ENCODE results near the gene CCDC142.
"Not testable (repeated sequence)": the region's sequence is repeated elsewhere in the genome, so short reads cannot be mapped to it uniquely, and the experiment has no call there.

The CCDC142 gene

DNA sequence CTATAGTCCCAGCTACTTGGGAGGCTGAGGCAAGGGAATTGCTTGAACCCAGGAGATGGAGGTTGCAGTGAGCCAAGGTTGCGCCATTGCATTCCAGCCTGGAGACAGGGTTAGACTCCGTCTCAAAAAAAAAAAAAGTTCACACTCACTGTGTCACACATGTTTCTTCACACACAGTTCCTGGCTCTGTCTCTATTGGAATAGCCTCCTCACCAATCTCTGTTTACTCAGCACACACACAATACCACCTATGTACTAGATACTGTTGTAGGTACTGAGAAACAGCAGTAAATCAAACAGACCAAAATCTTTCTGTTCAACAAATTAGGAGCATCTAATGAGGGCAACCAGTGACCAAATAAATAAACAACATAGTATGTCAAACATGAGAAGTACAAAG lies 3.3 kb upstream of the CCDC142 start:
- no peak for TF ChIP-seq EZH2phosphoT487 (IDR thresholded peaks at IDR 0.05; ENCODE audit: borderline replicate concordance, low read length)
- TF ChIP-seq, protein P1, sequence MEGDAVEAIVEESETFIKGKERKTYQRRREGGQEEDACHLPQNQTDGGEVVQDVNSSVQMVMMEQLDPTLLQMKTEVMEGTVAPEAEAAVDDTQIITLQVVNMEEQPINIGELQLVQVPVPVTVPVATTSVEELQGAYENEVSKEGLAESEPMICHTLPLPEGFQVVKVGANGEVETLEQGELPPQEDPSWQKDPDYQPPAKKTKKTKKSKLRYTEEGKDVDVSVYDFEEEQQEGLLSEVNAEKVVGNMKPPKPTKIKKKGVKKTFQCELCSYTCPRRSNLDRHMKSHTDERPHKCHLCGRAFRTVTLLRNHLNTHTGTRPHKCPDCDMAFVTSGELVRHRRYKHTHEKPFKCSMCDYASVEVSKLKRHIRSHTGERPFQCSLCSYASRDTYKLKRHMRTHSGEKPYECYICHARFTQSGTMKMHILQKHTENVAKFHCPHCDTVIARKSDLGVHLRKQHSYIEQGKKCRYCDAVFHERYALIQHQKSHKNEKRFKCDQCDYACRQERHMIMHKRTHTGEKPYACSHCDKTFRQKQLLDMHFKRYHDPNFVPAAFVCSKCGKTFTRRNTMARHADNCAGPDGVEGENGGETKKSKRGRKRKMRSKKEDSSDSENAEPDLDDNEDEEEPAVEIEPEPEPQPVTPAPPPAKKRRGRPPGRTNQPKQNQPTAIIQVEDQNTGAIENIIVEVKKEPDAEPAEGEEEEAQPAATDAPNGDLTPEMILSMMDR (IDR thresholded peaks at IDR 0.05; ENCODE audit: low read depth, low read length, poor library complexity, severe bottlenecking): no peak
- H3K27ac ChIP-seq (ENCODE audit: low read depth, low read length): no peak overlapping the region
- H3K9me2 ChIP-seq (replicated peaks; ENCODE audit: control insufficient read depth, low read length): no peaks in the 10 kb centered on the region
- no peak overlapping the region for H3K4me3 ChIP-seq (ENCODE audit: low read length)
- H3K79me2 ChIP-seq (ENCODE audit: control insufficient read depth, low read length): peaks cover 24% of the 10 kb centered on the region
- H3K4me1 ChIP-seq (ENCODE audit: control insufficient read depth, low read length): peaks cover 17% of the 10 kb centered on the region
- peaks cover 20% of the 10 kb centered on the region for H3K36me3 ChIP-seq (ENCODE audit: control insufficient read depth, low read length)
- H3K27me3 ChIP-seq (ENCODE audit: control insufficient read depth, low read length): no peaks in the 10 kb centered on the region
- H3K9me3 ChIP-seq (ENCODE audit: control insufficient read depth, insufficient read depth, low read length): no peaks in the 10 kb centered on the region
- no peaks in the 10 kb centered on the region for H3F3A ChIP-seq (ENCODE audit: control insufficient read depth, insufficient read depth)
- no peak overlapping the region for H3K4me2 ChIP-seq (ENCODE audit: low read length)
- H4K20me1 ChIP-seq (ENCODE audit: control insufficient read depth, insufficient read depth, low read depth, low read length): peaks cover 7% of the 10 kb centered on the region; the same call in 1 of the 2 replicates

DNA sequence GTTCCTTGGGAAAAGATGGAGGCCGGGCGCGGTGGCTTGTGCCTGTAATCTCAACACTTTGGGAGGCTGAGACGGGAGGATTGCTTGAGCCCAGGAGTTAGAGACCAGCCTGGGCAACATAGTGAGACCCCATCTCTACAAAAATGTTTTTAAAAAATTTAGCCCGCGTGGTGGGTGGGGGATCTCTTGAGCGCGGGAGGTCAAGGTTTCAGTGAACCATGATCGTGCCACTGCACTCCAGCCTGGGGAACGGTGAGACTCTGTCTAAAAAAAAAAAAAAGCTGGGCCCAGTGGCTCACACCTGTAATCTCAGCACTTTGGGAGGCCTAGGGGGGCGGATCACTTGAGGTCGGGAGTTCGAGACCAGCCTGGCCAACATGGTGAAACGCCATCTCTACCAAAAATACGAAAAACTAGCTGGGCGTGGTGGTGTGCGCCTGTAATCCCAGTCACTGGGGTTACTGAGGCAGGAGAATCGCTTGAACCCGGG lies 922 bp upstream of the CCDC142 start:
- peaks cover 36% of the 10 kb centered on the region for H3K79me2 ChIP-seq (ENCODE audit: control insufficient read depth, low read length)
- H3K4me1 ChIP-seq (ENCODE audit: control insufficient read depth, low read length): peaks cover 23% of the 10 kb centered on the region
- H3K27ac ChIP-seq (ENCODE audit: low read depth, low read length): peak overlapping the region; percentile 78; the same call in 1 of the 2 replicates
- not testable (repeated sequence) for H4K20me1 ChIP-seq (ENCODE audit: control insufficient read depth, insufficient read depth, low read depth, low read length); H3K9me3 ChIP-seq (ENCODE audit: control insufficient read depth, insufficient read depth, low read length); H3K27me3 ChIP-seq (ENCODE audit: control insufficient read depth, low read length); H3K9me2 ChIP-seq (replicated peaks; ENCODE audit: control insufficient read depth, low read length); H3F3A ChIP-seq (ENCODE audit: control insufficient read depth, insufficient read depth)
- H3K36me3 ChIP-seq (ENCODE audit: control insufficient read depth, low read length): peaks cover 31% of the 10 kb centered on the region
- H3K4me2 ChIP-seq (ENCODE audit: low read length): peak overlapping the region; percentile 99
- peak overlapping the region; percentile 98 for H3K4me3 ChIP-seq (ENCODE audit: low read length)

DNA sequence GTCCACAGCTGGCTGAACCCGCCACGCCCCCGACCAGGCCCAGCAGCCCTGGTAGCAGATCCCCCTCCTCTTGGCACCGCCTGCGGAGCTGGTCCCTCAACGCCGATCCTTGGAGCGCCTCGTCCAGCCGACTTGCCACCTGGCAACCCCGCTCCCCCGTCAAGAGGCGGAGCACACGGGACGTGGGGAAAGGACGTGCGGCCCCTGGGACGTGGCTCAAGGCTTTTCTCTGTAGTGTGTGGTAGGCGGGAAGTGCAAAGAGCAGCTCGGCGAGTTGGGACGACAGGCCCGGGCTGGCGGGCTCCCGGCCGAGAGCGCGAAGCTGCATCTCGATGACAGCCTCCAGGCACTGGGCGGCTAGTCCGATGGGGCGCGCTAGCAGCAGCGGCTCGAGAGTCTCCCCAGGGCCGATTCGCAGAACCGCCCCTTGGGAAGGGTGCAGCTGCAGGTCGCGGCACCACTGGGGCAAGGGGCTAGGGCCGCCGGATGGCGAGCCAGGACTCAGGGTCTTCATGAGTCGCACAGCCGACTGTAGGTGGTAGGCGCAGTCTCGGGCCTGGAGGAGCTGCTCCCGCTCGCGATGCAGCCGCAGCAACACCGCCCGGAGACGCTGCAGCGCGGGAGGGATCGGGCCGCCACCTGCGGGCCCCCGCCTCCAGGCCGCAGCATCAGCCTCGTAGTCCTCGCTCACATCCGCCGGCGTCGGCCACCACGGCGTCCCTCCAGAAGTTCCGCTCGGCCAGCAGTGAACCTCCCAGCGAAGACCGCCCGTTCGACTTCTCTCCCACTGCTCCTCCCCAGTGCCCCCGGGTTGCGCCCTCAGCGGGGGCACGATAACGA lies 617 bp downstream of the CCDC142 start:
- peaks cover 35% of the 10 kb centered on the region for H3K36me3 ChIP-seq (ENCODE audit: control insufficient read depth, low read length)
- peak overlapping the region; percentile 99 for H3K4me2 ChIP-seq (ENCODE audit: low read length)
- H3K27ac ChIP-seq (ENCODE audit: low read depth, low read length): peak overlapping the region; percentile 78
- H3K9me3 ChIP-seq (ENCODE audit: control insufficient read depth, insufficient read depth, low read length): no peaks in the 10 kb centered on the region
- H3K4me3 ChIP-seq (ENCODE audit: low read length): peak overlapping the region; percentile 98
- H3K79me2 ChIP-seq (ENCODE audit: control insufficient read depth, low read length): peaks cover 36% of the 10 kb centered on the region
- peaks cover 23% of the 10 kb centered on the region for H3K4me1 ChIP-seq (ENCODE audit: control insufficient read depth, low read length)
- TF ChIP-seq EZH2phosphoT487 (IDR thresholded peaks at IDR 0.05; ENCODE audit: borderline replicate concordance, low read length): no peak
- TF ChIP-seq, protein P1 (IDR thresholded peaks at IDR 0.05; ENCODE audit: low read depth, low read length, poor library complexity, severe bottlenecking): no peak
- no peaks in the 10 kb centered on the region for H3F3A ChIP-seq (ENCODE audit: control insufficient read depth, insufficient read depth)
- peaks cover 10% of the 10 kb centered on the region; the same call in 1 of the 2 replicates for H4K20me1 ChIP-seq (ENCODE audit: control insufficient read depth, insufficient read depth, low read depth, low read length)
- H3K27me3 ChIP-seq (ENCODE audit: control insufficient read depth, low read length): no peaks in the 10 kb centered on the region
- H3K9me2 ChIP-seq (replicated peaks; ENCODE audit: control insufficient read depth, low read length): no peaks in the 10 kb centered on the region

DNA sequence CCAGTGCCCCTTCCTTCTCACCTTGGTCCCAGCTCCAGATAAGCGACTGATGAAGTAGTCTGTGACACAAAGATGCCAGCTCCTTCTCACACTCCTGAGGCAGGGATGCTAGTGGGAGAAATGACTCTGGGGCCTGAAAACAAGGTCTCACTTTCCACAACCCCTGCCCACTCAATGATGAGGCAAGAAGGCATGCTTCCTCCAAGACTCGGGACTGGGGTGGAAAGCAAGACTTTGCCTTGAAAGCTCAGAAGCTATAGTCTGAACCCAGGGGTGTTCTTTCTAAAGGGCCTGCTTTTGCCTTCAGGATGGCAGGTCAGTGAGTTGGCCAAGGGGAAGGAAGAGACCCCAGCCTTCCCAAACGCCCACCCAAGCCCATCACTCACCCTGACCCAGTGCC lies 1.4 kb downstream of the CCDC142 start:
- H3K9me3 ChIP-seq (ENCODE audit: control insufficient read depth, insufficient read depth, low read length): no peaks in the 10 kb centered on the region
- no peaks in the 10 kb centered on the region for H3K27me3 ChIP-seq (ENCODE audit: control insufficient read depth, low read length)
- peak overlapping the region; percentile 99 for H3K4me2 ChIP-seq (ENCODE audit: low read length)
- H3K4me3 ChIP-seq (ENCODE audit: low read length): peak overlapping the region; percentile 98
- peaks cover 35% of the 10 kb centered on the region for H3K36me3 ChIP-seq (ENCODE audit: control insufficient read depth, low read length)
- no peaks in the 10 kb centered on the region for H3F3A ChIP-seq (ENCODE audit: control insufficient read depth, insufficient read depth)
- H3K27ac ChIP-seq (ENCODE audit: low read depth, low read length): no peak overlapping the region
- TF ChIP-seq, protein P1 (IDR thresholded peaks at IDR 0.05; ENCODE audit: low read depth, low read length, poor library complexity, severe bottlenecking): no peak
- no peak for TF ChIP-seq EZH2phosphoT487 (IDR thresholded peaks at IDR 0.05; ENCODE audit: borderline replicate concordance, low read length)
- peaks cover 10% of the 10 kb centered on the region; the same call in 1 of the 2 replicates for H4K20me1 ChIP-seq (ENCODE audit: control insufficient read depth, insufficient read depth, low read depth, low read length)
- H3K79me2 ChIP-seq (ENCODE audit: control insufficient read depth, low read length): peaks cover 36% of the 10 kb centered on the region
- peaks cover 23% of the 10 kb centered on the region for H3K4me1 ChIP-seq (ENCODE audit: control insufficient read depth, low read length)
- H3K9me2 ChIP-seq (replicated peaks; ENCODE audit: control insufficient read depth, low read length): no peaks in the 10 kb centered on the region

Measured in DOHH2 (cell line).